ENCODE data around the gene BORCS8.

- TF ChIP-seq POLR2A (IDR thresholded peaks at IDR 0.05), result no peak
- TF ChIP-seq CTCF (IDR thresholded peaks at IDR 0.05), result no peak
Measured at GRCh38 chr19:19224150-19224851, 32.3 kb upstream of the BORCS8 start.

Measured in Peyer's patch (tissue), 4 donors.